Spinal cord (tissue), 10 donors: Measurements from ENCODE around the gene MRPL16. TPM values are rescaled to one million over a fixed set of nuclear protein-coding genes. Genes with fewer than 3 reads are reported as not detected.

Source experiments
- DNase-seq, 6 donors: peaks; one replicate each; pipeline versions ENCODE4 v3.0.0 to v3.0.0-alpha.2; 2013 to 2015; ENCODE audit warnings: low spot score in 6 of 6, low read depth in 4 of 6
- H3K27ac ChIP-seq: one replicate; pipeline ENCODE4 v1.5.1; 2013; ENCODE audit warnings: low read depth, low read length, control low read depth
- H3K27me3 ChIP-seq: one replicate; pipeline ENCODE4 v1.6.1; 2013; ENCODE audit warnings: low read length; ENCODE audit not compliant: control insufficient read depth, insufficient read depth
- H3K36me3 ChIP-seq: one replicate; pipeline ENCODE4 v1.6.1; 2013; ENCODE audit warnings: low read length; ENCODE audit not compliant: control insufficient read depth, insufficient read depth
- H3K4me1 ChIP-seq: one replicate; pipeline ENCODE4 v1.6.1; 2013; ENCODE audit warnings: low read length; ENCODE audit not compliant: control insufficient read depth, insufficient read depth
- H3K4me3 ChIP-seq: one replicate; pipeline ENCODE4 v1.5.1; 2013; ENCODE audit warnings: low read depth, low read length, control low read depth
- H3K9me3 ChIP-seq: one replicate; pipeline ENCODE4 v1.6.1; 2013; ENCODE audit warnings: low read length; ENCODE audit not compliant: control insufficient read depth, insufficient read depth
- WGBS: methylation state at CpG from one replicate; pipeline ENCODE4 v1.1.5; 2013; ENCODE audit warnings: missing lambda C conversion rate; ENCODE audit not compliant: insufficient coverage; 5-methylcytosine and 5-hydroxymethylcytosine counted together
- polyA plus RNA-seq, 2 donors: library from polyadenylated mRNA; unstranded; fragments of 120-200 nt; gene quantifications; one replicate each; pipeline ENCODE4 v1.2.1, GENCODE V29; 2013; ENCODE audit not compliant: insufficient read length in 2 of 2
- total RNA-seq, 2 donors: library from RNA; depleted of rRNA in 1 of 2; stranded (reverse); fragments of 120-200 nt in 1 of 2; fragments of >200 nt in 1 of 2; gene quantifications; one replicate each; pipeline versions ENCODE4 v1.2.3 to v1.2.4, GENCODE V29; 2013 to 2014
- donor health status: healthy.

Gene MRPL16
- total and polyA plus RNA-seq, 4 donors: 26.6 to 54.1 (median 45.2) TPM

DNA sequence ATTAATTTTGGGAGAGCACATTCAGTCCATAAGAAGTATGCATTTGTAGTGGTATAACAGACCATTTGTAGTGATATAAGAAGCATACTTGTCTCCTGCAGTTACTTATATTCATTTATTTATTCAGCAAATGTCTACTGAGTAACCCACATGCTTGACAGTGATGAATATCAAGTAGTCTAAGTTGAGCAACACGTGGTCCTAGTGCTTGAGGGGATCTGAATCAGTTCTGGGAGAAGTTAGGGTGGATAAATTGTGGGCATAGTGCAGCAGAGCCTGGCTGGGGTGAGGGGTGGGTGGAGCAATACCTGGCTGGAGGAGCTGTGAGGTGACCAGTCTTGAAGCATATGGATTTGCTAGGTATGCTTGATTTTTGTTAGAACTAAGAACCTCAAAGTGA lies 31.1 kb downstream of the MRPL16 start:
- no peak overlapping the region for H3K4me3 ChIP-seq
- H3K27ac ChIP-seq: no peak overlapping the region
- no peaks in the 10 kb centered on the region for H3K27me3 ChIP-seq
- 67% methylated on average over 1 of the region's 1 CpG for WGBS
- H3K4me1 ChIP-seq: no peaks in the 10 kb centered on the region
- DNase-seq: no peak
- no peaks in the 10 kb centered on the region for H3K9me3 ChIP-seq
- no peaks in the 10 kb centered on the region for H3K36me3 ChIP-seq

- DNase-seq: no peak
- no peak overlapping the region for H3K27ac ChIP-seq
- H3K4me1 ChIP-seq: no peaks in the 10 kb centered on the region
These were observed 32.5 kb downstream of the MRPL16 start for GRCh38 chr11:59778122-59778521.

GRCh38 chr11:59777104-59777503 lies 33.5 kb downstream of the MRPL16 start:
- WGBS: 80% methylated on average over 5 of the region's 5 CpGs
- no peak overlapping the region for H3K4me3 ChIP-seq
- H3K4me1 ChIP-seq: no peaks in the 10 kb centered on the region
- H3K27ac ChIP-seq: no peak overlapping the region
- H3K36me3 ChIP-seq: no peaks in the 10 kb centered on the region
- no peaks in the 10 kb centered on the region for H3K27me3 ChIP-seq
- H3K9me3 ChIP-seq: no peaks in the 10 kb centered on the region
- DNase-seq: no peak

More at GRCh38 chr11:59778122-59778521, 32.5 kb downstream of the MRPL16 start:
- Histone ChIP-seq H3K27me3 (no peaks in the 10 kb centered on the region), H3K36me3 (no peaks in the 10 kb centered on the region), H3K9me3 (no peaks in the 10 kb centered on the region), H3K4me3 (no peak overlapping the region)
- WGBS: 96% methylated on average over 2 of the region's 2 CpGs

DNA sequence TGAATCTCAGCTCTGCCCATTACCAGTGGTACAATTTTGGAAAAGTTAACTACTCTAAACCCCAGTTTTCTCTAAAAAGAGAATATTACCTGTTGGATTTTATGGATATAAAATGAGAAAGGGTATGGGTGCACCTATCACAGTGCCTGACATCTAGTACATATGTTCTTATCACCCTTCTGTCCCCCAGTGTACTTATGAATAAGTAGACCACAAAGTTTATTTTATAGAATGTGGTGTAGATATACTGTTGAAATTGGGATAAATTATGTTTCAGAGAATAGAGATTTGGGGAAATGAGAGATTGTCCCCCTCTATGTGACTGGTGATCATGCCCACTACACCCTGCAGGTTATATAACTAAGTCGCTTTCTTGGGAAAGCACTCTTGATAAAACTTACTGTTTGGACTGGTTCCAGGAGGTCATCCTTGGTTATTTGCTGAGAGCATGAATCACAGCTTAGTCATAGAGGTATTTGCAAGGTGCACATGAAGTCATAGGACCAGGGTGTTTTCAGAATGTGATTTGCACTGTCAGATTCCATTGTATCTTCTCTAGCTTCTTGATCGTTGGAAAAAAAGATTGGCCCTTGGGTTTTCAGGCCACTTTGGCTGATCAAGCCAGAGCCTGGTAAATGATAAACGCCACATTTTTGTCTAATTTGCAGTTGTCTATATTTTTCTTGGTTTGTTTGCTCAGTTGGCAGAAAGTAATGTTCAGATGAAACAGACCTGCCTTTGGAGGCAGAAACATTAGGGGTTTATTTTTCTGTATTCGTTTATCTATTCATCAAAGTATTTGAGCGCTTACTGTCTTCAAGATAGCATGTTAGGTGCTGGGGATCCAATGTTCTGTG lies 34.1 kb downstream of the MRPL16 start:
- Histone ChIP-seq H3K27ac (no peak overlapping the region), H3K4me1 (no peaks in the 10 kb centered on the region), H3K36me3 (no peaks in the 10 kb centered on the region), H3K27me3 (no peaks in the 10 kb centered on the region), H3K9me3 (no peaks in the 10 kb centered on the region), H3K4me3 (no peak overlapping the region)
- 75% methylated on average over 2 of the region's 5 CpGs for WGBS
- DNase-seq: no peak

GRCh38 chr11:59773083-59773440 lies 37.5 kb downstream of the MRPL16 start:
- Histone ChIP-seq H3K27ac (no peak overlapping the region), H3K4me1 (no peaks in the 10 kb centered on the region), H3K36me3 (no peaks in the 10 kb centered on the region), H3K27me3 (no peaks in the 10 kb centered on the region), H3K4me3 (no peak overlapping the region), H3K9me3 (no peaks in the 10 kb centered on the region)
- 33% methylated on average over 1 of the region's 5 CpGs for WGBS
- DNase-seq: no peak

- WGBS: 76% methylated on average over 4 of the region's 4 CpGs
- DNase-seq: no peak
- H3K4me1 ChIP-seq: no peaks in the 10 kb centered on the region
- H3K9me3 ChIP-seq: no peaks in the 10 kb centered on the region
- no peaks in the 10 kb centered on the region for H3K36me3 ChIP-seq
- no peak overlapping the region for H3K4me3 ChIP-seq
- no peaks in the 10 kb centered on the region for H3K27me3 ChIP-seq
- H3K27ac ChIP-seq: no peak overlapping the region
These were observed 39.0 kb downstream of the MRPL16 start for GRCh38 chr11:59771605-59772004.

DNA sequence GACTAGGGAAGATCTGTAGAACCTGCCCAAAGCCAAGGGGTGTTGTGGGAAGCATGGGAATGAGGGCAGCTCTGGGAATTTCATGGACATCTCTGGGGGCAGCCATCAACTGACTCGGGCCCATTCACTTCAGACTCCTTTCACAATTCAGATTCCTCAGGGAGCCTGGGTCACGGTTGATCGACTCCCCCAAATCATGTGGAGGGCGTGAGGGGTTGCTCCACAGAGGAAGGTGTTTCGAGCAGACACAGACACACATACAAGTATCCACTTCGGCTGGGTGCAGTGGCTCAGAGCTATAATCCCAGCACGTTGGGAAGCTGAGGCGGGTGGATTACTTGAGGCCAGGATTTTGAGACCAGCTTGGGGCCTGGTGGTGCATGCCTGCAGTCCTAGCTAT lies 39.7 kb downstream of the MRPL16 start:
- 92% methylated on average over 7 of the region's 8 CpGs for WGBS
- Histone ChIP-seq H3K27me3 (no peaks in the 10 kb centered on the region), H3K4me1 (no peaks in the 10 kb centered on the region), H3K27ac (no peak overlapping the region), H3K9me3 (no peaks in the 10 kb centered on the region), H3K36me3 (no peaks in the 10 kb centered on the region), H3K4me3 (no peak overlapping the region)
- DNase-seq: no peak

- Histone ChIP-seq H3K4me3 (no peak overlapping the region), H3K27me3 (no peaks in the 10 kb centered on the region), H3K9me3 (no peaks in the 10 kb centered on the region), H3K27ac (no peak overlapping the region), H3K36me3 (no peaks in the 10 kb centered on the region), H3K4me1 (no peaks in the 10 kb centered on the region)
- DNase-seq: no peak
- WGBS: 92% methylated on average over 2 of the region's 3 CpGs
These were observed 40.3 kb downstream of the MRPL16 start for GRCh38 chr11:59770319-59770718.

GRCh38 chr11:59769828-59770227 lies 40.8 kb downstream of the MRPL16 start:
- no peaks in the 10 kb centered on the region for H3K36me3 ChIP-seq
- 94% methylated on average over 4 of the region's 4 CpGs for whole genome bisulfite sequencing
- H3K27me3 ChIP-seq: no peaks in the 10 kb centered on the region
- no peak overlapping the region for H3K27ac ChIP-seq
- DNase-seq: no peak
- H3K4me3 ChIP-seq: no peak overlapping the region
- no peaks in the 10 kb centered on the region for H3K4me1 ChIP-seq
- H3K9me3 ChIP-seq: no peaks in the 10 kb centered on the region

DNA sequence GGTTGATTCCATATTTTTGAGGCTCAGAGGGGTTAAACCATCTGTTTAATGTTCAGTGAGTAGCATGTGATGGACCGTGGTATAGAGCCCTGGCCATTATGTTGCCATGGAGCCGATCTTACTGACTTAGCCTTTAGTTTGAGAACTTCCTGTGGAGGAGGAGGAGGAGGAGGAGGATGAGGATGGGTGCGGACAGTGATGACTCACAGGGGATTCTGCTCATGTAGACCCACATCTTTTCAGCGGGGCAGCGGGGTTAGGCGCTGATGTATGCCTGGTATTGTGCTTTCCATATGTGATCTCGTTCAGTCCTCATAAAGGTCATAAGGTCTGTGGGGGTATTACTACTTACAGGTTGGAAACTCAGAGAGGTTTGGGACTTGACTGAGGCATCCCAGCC lies 41.5 kb downstream of the MRPL16 start:
- H3K27me3 ChIP-seq: no peaks in the 10 kb centered on the region
- 91% methylated on average over 7 of the region's 7 CpGs for WGBS
- H3K4me3 ChIP-seq: no peak overlapping the region
- no peaks in the 10 kb centered on the region for H3K36me3 ChIP-seq
- DNase-seq: no peak
- no peaks in the 10 kb centered on the region for H3K9me3 ChIP-seq
- H3K27ac ChIP-seq: no peak overlapping the region
- no peaks in the 10 kb centered on the region for H3K4me1 ChIP-seq
